WTC11 (cell line): ENCODE data around the gene C5orf63. TPM values are rescaled to one million over a fixed set of nuclear protein-coding genes. Genes with fewer than 3 reads are reported as not detected.
"Not testable (repeated sequence)": the region's sequence is repeated elsewhere in the genome, so short reads cannot be mapped to it uniquely, and the experiment has no call there.

Source experiments
- ATAC-seq: fragments of 200-7000 bp; cut with Tn5 transposase; 2 replicates; pipeline ENCODE4 v1.10.0; 2021; ENCODE audit warnings: mild to moderate bottlenecking, moderate library complexity
- CTCF ChIA-PET: fragments of 300-600 bp; sonication (Branson Sonifier 250); formaldehyde crosslinking; loops from one replicate; lab custom pipeline; 2021; ENCODE audit warnings: antibody characterized with exemption; lab: Charles Lee
- POLR2A ChIA-PET: fragments of 350-600 bp; sonication (Branson Sonifier 250); formaldehyde crosslinking; loops from one replicate; lab custom pipeline; 2021; ENCODE audit warnings: antibody characterized with exemption; lab: Charles Lee
- DNase-seq: peaks from one replicate; pipeline ENCODE4 v3.0.0; 2021; ENCODE audit warnings: low spot score
- H3K27ac Mint-ChIP-seq: 2 replicates; pipeline ENCODE4 v1.8.0; 2021; ENCODE audit warnings: mixed read lengths
- H3K27me3 Mint-ChIP-seq: 2 replicates; pipeline ENCODE4 v1.8.0; 2021; ENCODE audit warnings: low read depth, mild to moderate bottlenecking, moderate library complexity, mixed read lengths
- H3K36me3 Mint-ChIP-seq: 2 replicates; pipeline ENCODE4 v1.8.0; 2021; ENCODE audit warnings: mixed read lengths
- H3K4me1 Mint-ChIP-seq: 2 replicates; pipeline ENCODE4 v1.8.0; 2022; ENCODE audit warnings: mixed read lengths
- H3K4me3 Mint-ChIP-seq: 2 replicates; pipeline ENCODE4 v1.8.0; 2021; ENCODE audit warnings: mild to moderate bottlenecking, moderate library complexity, mixed read lengths
- H3K9me3 Mint-ChIP-seq: 2 replicates; pipeline ENCODE4 v1.8.0; 2021; ENCODE audit warnings: mixed read lengths
- CREM ChIP-seq: sonication (generic); formaldehyde crosslinking; IDR thresholded peaks from 2 replicates; pipeline ENCODE4 v1.8.1; 2022; ENCODE audit warnings: mild to moderate bottlenecking, missing genetic modification reagents, moderate library complexity
- FOXJ3 ChIP-seq: sonication (generic); formaldehyde crosslinking; IDR thresholded peaks from 2 replicates; pipeline ENCODE4 v1.9.0; 2021; ENCODE audit warnings: missing genetic modification reagents, mild to moderate bottlenecking, borderline replicate concordance
- FOXK1 ChIP-seq: sonication (generic); formaldehyde crosslinking; IDR thresholded peaks from 2 replicates; pipeline ENCODE4 v1.8.0; 2022; ENCODE audit warnings: mild to moderate bottlenecking, moderate library complexity, missing genetic modification reagents
- GRHL2 ChIP-seq: fragments of 250-450 bp; sonication (Bioruptor Pico); IDR thresholded peaks from 2 replicates; pipeline ENCODE4 v1.8.0; 2022; ENCODE audit warnings: mild to moderate bottlenecking, moderate library complexity; ENCODE audit not compliant: insufficient replicate concordance, severe bottlenecking
- IRF2 ChIP-seq: sonication (generic); formaldehyde crosslinking; IDR thresholded peaks from 2 replicates; pipeline ENCODE4 v1.8.0; 2022; ENCODE audit warnings: low read depth, missing genetic modification reagents, borderline replicate concordance
- JUN ChIP-seq: sonication (generic); formaldehyde crosslinking; IDR thresholded peaks from 2 replicates; pipeline ENCODE4 v1.8.0; 2023; ENCODE audit warnings: mild to moderate bottlenecking, missing genetic modification reagents
- KAT7 ChIP-seq: sonication (generic); formaldehyde crosslinking; IDR thresholded peaks from 2 replicates; pipeline ENCODE4 v1.8.1; 2023; ENCODE audit warnings: missing genetic modification reagents, mild to moderate bottlenecking, borderline replicate concordance
- MYBL2 ChIP-seq: sonication (generic); formaldehyde crosslinking; IDR thresholded peaks from 2 replicates; pipeline ENCODE4 v1.8.1; 2023; ENCODE audit warnings: mild to moderate bottlenecking, moderate library complexity, missing genetic modification reagents
- NFATC4 ChIP-seq: fragments of 250-450 bp; sonication (Bioruptor Pico); IDR thresholded peaks from 2 replicates; pipeline ENCODE4 v1.9.0; 2021; ENCODE audit warnings: mild to moderate bottlenecking
- NFE2L1 ChIP-seq: sonication (generic); formaldehyde crosslinking; IDR thresholded peaks from 2 replicates; pipeline ENCODE4 v1.8.1; 2023; ENCODE audit warnings: missing genetic modification reagents
- NFYB ChIP-seq: sonication (generic); formaldehyde crosslinking; conservative IDR thresholded peaks from 2 replicates; pipeline ENCODE4 v1.8.0; 2022; ENCODE audit warnings: low read depth, missing genetic modification reagents
- TCF7 ChIP-seq: sonication (generic); formaldehyde crosslinking; IDR thresholded peaks from 2 replicates; pipeline ENCODE4 v1.8.0; 2022; ENCODE audit warnings: mild to moderate bottlenecking, low read depth, missing genetic modification reagents, moderate library complexity
- ZNF317 ChIP-seq: sonication (generic); formaldehyde crosslinking; IDR thresholded peaks from 2 replicates; pipeline ENCODE4 v1.8.1; 2023; ENCODE audit warnings: low read depth, mild to moderate bottlenecking, moderate library complexity, missing genetic modification reagents, borderline replicate concordance
- total RNA-seq: library from RNA; stranded (reverse); gene quantifications from 3 replicates; pipeline ENCODE4 v1.2.3, GENCODE V29; 2021
- TF ChIP-seq, protein P1 (sequence below): sonication (generic); formaldehyde crosslinking; IDR thresholded peaks from 2 replicates; pipeline ENCODE4 v1.8.1; 2022; ENCODE audit warnings: low read depth, mild to moderate bottlenecking, moderate library complexity, missing genetic modification reagents, borderline replicate concordance
- TF ChIP-seq, protein P2 (sequence below): sonication (generic); formaldehyde crosslinking; IDR thresholded peaks from 2 replicates; pipeline ENCODE4 v1.8.1; 2023; ENCODE audit warnings: mild to moderate bottlenecking, missing genetic modification reagents, moderate library complexity
- TF ChIP-seq, protein P3 (sequence below): sonication (generic); formaldehyde crosslinking; conservative IDR thresholded peaks from 2 replicates; pipeline ENCODE4 v1.8.1; 2022; ENCODE audit warnings: mild to moderate bottlenecking, missing genetic modification reagents
- TF ChIP-seq, protein P4 (sequence below): sonication (generic); formaldehyde crosslinking; IDR thresholded peaks from 2 replicates; pipeline ENCODE4 v1.8.1; 2022; ENCODE audit warnings: low read depth, missing genetic modification reagents, borderline replicate concordance
- TF ChIP-seq, protein P5 (sequence below): fragments of 250-450 bp; sonication (Bioruptor Pico); IDR thresholded peaks from 2 replicates; pipeline ENCODE4 v1.8.0; 2021; ENCODE audit warnings: mild to moderate bottlenecking
- TF ChIP-seq, protein P6 (sequence below): sonication (generic); formaldehyde crosslinking; IDR thresholded peaks from 2 replicates; pipeline ENCODE4 v1.8.1; 2023; ENCODE audit warnings: mild to moderate bottlenecking, missing genetic modification reagents

Gene C5orf63
- total RNA-seq, 1 experiment from 2014 or later = 3.1 TPM

DNA sequence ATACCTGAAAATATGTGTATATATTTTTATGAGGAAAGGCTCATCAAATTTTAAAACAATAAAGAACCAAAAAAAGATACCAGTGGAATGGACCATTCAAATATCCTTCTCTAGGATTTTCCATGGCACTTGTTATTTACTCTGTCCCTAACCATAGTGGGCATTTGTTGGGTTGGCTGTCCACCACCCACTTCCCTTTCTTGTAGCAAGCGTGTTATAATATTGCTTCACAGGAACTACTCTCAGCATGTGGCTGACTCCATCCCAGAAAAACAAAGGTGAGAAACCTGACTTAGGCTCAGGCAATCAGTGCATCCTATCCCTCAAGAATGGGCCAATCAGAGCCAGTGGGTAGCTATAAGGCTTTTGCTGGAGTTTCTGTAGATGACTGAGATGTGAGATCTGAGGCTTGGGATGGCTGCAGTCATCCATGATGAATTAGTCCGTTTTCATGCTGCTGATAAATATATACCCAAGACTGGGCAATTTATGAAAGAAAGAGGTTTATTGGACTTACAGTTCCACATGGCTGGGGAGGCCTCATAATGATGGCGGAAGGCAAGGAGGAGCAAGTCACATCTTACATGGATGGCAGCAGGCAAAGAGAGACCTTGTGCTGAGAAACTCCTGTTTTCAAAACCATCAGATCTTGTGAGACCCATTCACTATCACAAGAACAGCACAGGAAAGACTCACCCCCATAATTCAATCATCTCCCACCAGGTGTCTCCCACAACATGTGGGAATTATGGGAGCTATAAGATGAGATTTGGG lies 17.2 kb downstream of the C5orf63 start:
- peaks cover 23% of the 10 kb centered on the region for H3K36me3 Mint-ChIP-seq
- ChIA-PET CTCF (no interaction called here), POLR2A (no interaction called here)
- H3K27me3 Mint-ChIP-seq = no peaks in the 10 kb centered on the region; the same call in 1 of the 2 replicates
- no peak for ATAC-seq
- TF ChIP-seq ZNF317 (CRISPR knock-in tag) (no peak), NFATC4 (no peak), NFE2L1 (CRISPR knock-in tag) (no peak), IRF2 (CRISPR knock-in tag) (no peak), MYBL2 (CRISPR knock-in tag) (no peak), FOXK1 (CRISPR knock-in tag) (no peak), NFYB (CRISPR knock-in tag) (no peak), GRHL2 (no peak), TCF7 (CRISPR knock-in tag) (no peak), FOXJ3 (no peak), CREM (CRISPR knock-in tag) (no peak), JUN (no peak), KAT7 (CRISPR knock-in tag) (no peak)
- TF ChIP-seq, protein P1, sequence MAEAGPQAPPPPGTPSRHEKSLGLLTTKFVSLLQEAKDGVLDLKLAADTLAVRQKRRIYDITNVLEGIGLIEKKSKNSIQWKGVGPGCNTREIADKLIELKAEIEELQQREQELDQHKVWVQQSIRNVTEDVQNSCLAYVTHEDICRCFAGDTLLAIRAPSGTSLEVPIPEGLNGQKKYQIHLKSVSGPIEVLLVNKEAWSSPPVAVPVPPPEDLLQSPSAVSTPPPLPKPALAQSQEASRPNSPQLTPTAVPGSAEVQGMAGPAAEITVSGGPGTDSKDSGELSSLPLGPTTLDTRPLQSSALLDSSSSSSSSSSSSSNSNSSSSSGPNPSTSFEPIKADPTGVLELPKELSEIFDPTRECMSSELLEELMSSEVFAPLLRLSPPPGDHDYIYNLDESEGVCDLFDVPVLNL (CRISPR knock-in tag) = no peak
- TF ChIP-seq, protein P2, sequence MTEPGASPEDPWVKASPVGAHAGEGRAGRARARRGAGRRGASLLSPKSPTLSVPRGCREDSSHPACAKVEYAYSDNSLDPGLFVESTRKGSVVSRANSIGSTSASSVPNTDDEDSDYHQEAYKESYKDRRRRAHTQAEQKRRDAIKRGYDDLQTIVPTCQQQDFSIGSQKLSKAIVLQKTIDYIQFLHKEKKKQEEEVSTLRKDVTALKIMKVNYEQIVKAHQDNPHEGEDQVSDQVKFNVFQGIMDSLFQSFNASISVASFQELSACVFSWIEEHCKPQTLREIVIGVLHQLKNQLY (CRISPR knock-in tag) = no peak
- TF ChIP-seq, protein P3, sequence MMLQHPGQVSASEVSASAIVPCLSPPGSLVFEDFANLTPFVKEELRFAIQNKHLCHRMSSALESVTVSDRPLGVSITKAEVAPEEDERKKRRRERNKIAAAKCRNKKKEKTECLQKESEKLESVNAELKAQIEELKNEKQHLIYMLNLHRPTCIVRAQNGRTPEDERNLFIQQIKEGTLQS (CRISPR knock-in tag) = no peak
- TF ChIP-seq, protein P4, sequence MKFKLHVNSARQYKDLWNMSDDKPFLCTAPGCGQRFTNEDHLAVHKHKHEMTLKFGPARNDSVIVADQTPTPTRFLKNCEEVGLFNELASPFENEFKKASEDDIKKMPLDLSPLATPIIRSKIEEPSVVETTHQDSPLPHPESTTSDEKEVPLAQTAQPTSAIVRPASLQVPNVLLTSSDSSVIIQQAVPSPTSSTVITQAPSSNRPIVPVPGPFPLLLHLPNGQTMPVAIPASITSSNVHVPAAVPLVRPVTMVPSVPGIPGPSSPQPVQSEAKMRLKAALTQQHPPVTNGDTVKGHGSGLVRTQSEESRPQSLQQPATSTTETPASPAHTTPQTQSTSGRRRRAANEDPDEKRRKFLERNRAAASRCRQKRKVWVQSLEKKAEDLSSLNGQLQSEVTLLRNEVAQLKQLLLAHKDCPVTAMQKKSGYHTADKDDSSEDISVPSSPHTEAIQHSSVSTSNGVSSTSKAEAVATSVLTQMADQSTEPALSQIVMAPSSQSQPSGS = no peak
- TF ChIP-seq, protein P5, sequence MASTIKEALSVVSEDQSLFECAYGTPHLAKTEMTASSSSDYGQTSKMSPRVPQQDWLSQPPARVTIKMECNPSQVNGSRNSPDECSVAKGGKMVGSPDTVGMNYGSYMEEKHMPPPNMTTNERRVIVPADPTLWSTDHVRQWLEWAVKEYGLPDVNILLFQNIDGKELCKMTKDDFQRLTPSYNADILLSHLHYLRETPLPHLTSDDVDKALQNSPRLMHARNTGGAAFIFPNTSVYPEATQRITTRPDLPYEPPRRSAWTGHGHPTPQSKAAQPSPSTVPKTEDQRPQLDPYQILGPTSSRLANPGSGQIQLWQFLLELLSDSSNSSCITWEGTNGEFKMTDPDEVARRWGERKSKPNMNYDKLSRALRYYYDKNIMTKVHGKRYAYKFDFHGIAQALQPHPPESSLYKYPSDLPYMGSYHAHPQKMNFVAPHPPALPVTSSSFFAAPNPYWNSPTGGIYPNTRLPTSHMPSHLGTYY (CRISPR knock-in tag) = no peak
- TF ChIP-seq, protein P6, sequence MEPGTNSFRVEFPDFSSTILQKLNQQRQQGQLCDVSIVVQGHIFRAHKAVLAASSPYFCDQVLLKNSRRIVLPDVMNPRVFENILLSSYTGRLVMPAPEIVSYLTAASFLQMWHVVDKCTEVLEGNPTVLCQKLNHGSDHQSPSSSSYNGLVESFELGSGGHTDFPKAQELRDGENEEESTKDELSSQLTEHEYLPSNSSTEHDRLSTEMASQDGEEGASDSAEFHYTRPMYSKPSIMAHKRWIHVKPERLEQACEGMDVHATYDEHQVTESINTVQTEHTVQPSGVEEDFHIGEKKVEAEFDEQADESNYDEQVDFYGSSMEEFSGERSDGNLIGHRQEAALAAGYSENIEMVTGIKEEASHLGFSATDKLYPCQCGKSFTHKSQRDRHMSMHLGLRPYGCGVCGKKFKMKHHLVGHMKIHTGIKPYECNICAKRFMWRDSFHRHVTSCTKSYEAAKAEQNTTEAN (CRISPR knock-in tag) = no peak
- no peak overlapping the region for H3K27ac Mint-ChIP-seq
- H3K4me1 Mint-ChIP-seq = no peaks in the 10 kb centered on the region
- no peak overlapping the region for H3K4me3 Mint-ChIP-seq
- no peak for DNase-seq
- H3K9me3 Mint-ChIP-seq = peaks cover 19% of the 10 kb centered on the region

DNA sequence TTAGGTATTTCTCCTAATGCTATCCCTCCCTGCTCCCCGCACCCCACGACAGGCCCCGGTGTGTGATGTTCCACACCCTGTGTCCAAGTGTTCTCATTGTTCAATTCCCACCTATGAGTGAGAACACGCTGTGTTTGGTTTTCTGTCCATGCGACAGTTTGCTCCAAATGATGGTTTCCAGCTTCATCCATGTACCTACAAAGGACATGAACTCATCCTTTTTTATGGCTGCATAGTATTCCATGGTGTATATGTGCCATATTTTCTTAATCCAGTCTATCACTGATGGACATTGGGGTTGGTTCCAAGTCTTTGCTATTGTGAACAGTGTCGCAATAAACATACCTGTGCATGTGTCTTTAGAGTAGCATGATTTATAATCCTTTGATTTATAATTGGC lies 19.8 kb downstream of the C5orf63 start:
- CTCF ChIA-PET, POLR2A ChIA-PET, DNase-seq, H3K27ac Mint-ChIP-seq, H3K4me1 Mint-ChIP-seq, H3K27me3 Mint-ChIP-seq, H3K4me3 Mint-ChIP-seq, ATAC-seq: not testable (repeated sequence)
- Mint-ChIP-seq H3K9me3 (peaks cover 19% of the 10 kb centered on the region), H3K36me3 (peaks cover 23% of the 10 kb centered on the region)
